Measurements from ENCODE around the gene EPB41. TPM values are rescaled to one million over a fixed set of nuclear protein-coding genes. Genes with fewer than 3 reads are reported as not detected.
A peak's percentile ranks its signal among the peaks of the same experiment; 100 is the strongest.

Gene EPB41
- total RNA-seq, 1 experiment from 2014 or later, result 17.3 TPM

GRCh38 chr1:28887419-28887834 is 26.9 kb upstream of the EPB41 start:
- Histone ChIP-seq H3K36me3 (ENCODE audit: insufficient read depth, low read length) (no peaks in the 10 kb centered on the region), H3K4me2 (ENCODE audit: low read depth, low read length, poor library complexity, severe bottlenecking) (peak overlapping the region; percentile 97), H3K9me2 (replicated peaks; ENCODE audit: insufficient read depth, low read length) (no peaks in the 10 kb centered on the region), H3K9me3 (ENCODE audit: low read length) (no peaks in the 10 kb centered on the region), H3K9ac (ENCODE audit: low read length) (peak overlapping the region; percentile 79), H3K4me3 (ENCODE audit: low read length) (peak overlapping the region; percentile 75), H3K79me2 (ENCODE audit: low read length) (no peaks in the 10 kb centered on the region), H3K27me3 (ENCODE audit: low read length) (no peaks in the 10 kb centered on the region), H2AFZ (ENCODE audit: low read length) (peak overlapping the region; percentile 96), H3K27ac (ENCODE audit: low read length) (no peak overlapping the region), H3K4me1 (ENCODE audit: low read length) (peaks cover 31% of the 10 kb centered on the region), H4K20me1 (ENCODE audit: insufficient read depth, low read depth, low read length) (no peaks in the 10 kb centered on the region)
- peak; percentile 43 for DNase-seq

GRCh38 chr1:28887835-28888682 is 26.3 kb upstream of the EPB41 start:
- no peak overlapping the region for H3K27ac ChIP-seq (ENCODE audit: low read length)
- H3K36me3 ChIP-seq (ENCODE audit: insufficient read depth, low read length), result no peaks in the 10 kb centered on the region
- H3K79me2 ChIP-seq (ENCODE audit: low read length), result no peaks in the 10 kb centered on the region
- H3K9me3 ChIP-seq (ENCODE audit: low read length), result no peaks in the 10 kb centered on the region
- H3K4me1 ChIP-seq (ENCODE audit: low read length), result peaks cover 31% of the 10 kb centered on the region
- H3K4me3 ChIP-seq (ENCODE audit: low read length), result peak overlapping the region; percentile 75
- peak overlapping the region; percentile 79 for H3K9ac ChIP-seq (ENCODE audit: low read length)
- H3K27me3 ChIP-seq (ENCODE audit: low read length), result no peaks in the 10 kb centered on the region
- H2AFZ ChIP-seq (ENCODE audit: low read length), result peak overlapping the region; percentile 96; the same call in 1 of the 2 replicates
- no peaks in the 10 kb centered on the region for H3K9me2 ChIP-seq (replicated peaks; ENCODE audit: insufficient read depth, low read length)
- H4K20me1 ChIP-seq (ENCODE audit: insufficient read depth, low read depth, low read length), result no peaks in the 10 kb centered on the region
- no peak for DNase-seq
- peak overlapping the region; percentile 97 for H3K4me2 ChIP-seq (ENCODE audit: low read depth, low read length, poor library complexity, severe bottlenecking)

- Histone ChIP-seq H3K9me3 (ENCODE audit: low read length) (no peaks in the 10 kb centered on the region), H3K27me3 (ENCODE audit: low read length) (no peaks in the 10 kb centered on the region), H3K27ac (ENCODE audit: low read length) (no peak overlapping the region), H3K4me2 (ENCODE audit: low read depth, low read length, poor library complexity, severe bottlenecking) (no peak overlapping the region), H2AFZ (ENCODE audit: low read length) (no peak overlapping the region), H3K4me1 (ENCODE audit: low read length) (peaks cover 25% of the 10 kb centered on the region), H3K4me3 (ENCODE audit: low read length) (no peak overlapping the region), H3K9ac (ENCODE audit: low read length) (no peak overlapping the region), H3K79me2 (ENCODE audit: low read length) (no peaks in the 10 kb centered on the region), H3K36me3 (ENCODE audit: insufficient read depth, low read length) (no peaks in the 10 kb centered on the region), H4K20me1 (ENCODE audit: insufficient read depth, low read depth, low read length) (no peaks in the 10 kb centered on the region), H3K9me2 (replicated peaks; ENCODE audit: insufficient read depth, low read length) (no peaks in the 10 kb centered on the region)
- DNase-seq, result no peak
These were observed 25.5 kb upstream of the EPB41 start for GRCh38 chr1:28888915-28889314.

GRCh38 chr1:28889357-28889756 is 25.0 kb upstream of the EPB41 start:
- Histone ChIP-seq H2AFZ (ENCODE audit: low read length) (no peak overlapping the region), H3K9me2 (replicated peaks; ENCODE audit: insufficient read depth, low read length) (no peaks in the 10 kb centered on the region), H3K9ac (ENCODE audit: low read length) (no peak overlapping the region), H3K4me1 (ENCODE audit: low read length) (peaks cover 20% of the 10 kb centered on the region), H3K4me3 (ENCODE audit: low read length) (no peak overlapping the region), H3K27me3 (ENCODE audit: low read length) (no peaks in the 10 kb centered on the region), H3K27ac (ENCODE audit: low read length) (no peak overlapping the region), H3K36me3 (ENCODE audit: insufficient read depth, low read length) (no peaks in the 10 kb centered on the region), H4K20me1 (ENCODE audit: insufficient read depth, low read depth, low read length) (no peaks in the 10 kb centered on the region), H3K9me3 (ENCODE audit: low read length) (no peaks in the 10 kb centered on the region), H3K4me2 (ENCODE audit: low read depth, low read length, poor library complexity, severe bottlenecking) (no peak overlapping the region), H3K79me2 (ENCODE audit: low read length) (no peaks in the 10 kb centered on the region)
- DNase-seq, result no peak

- H3K9ac ChIP-seq (ENCODE audit: low read length), result no peak overlapping the region
- H4K20me1 ChIP-seq (ENCODE audit: insufficient read depth, low read depth, low read length), result no peaks in the 10 kb centered on the region
- no peak overlapping the region for H3K27ac ChIP-seq (ENCODE audit: low read length)
- H3K9me2 ChIP-seq (replicated peaks; ENCODE audit: insufficient read depth, low read length), result no peaks in the 10 kb centered on the region
- no peaks in the 10 kb centered on the region for H3K36me3 ChIP-seq (ENCODE audit: insufficient read depth, low read length)
- H3K4me2 ChIP-seq (ENCODE audit: low read depth, low read length, poor library complexity, severe bottlenecking), result no peak overlapping the region
- no peak overlapping the region for H3K4me3 ChIP-seq (ENCODE audit: low read length)
- no peaks in the 10 kb centered on the region for H3K27me3 ChIP-seq (ENCODE audit: low read length)
- no peaks in the 10 kb centered on the region for H3K9me3 ChIP-seq (ENCODE audit: low read length)
- peaks cover 9% of the 10 kb centered on the region for H3K4me1 ChIP-seq (ENCODE audit: low read length)
- DNase-seq, result no peak
- no peaks in the 10 kb centered on the region for H3K79me2 ChIP-seq (ENCODE audit: low read length)
- no peak overlapping the region for H2AFZ ChIP-seq (ENCODE audit: low read length)
These were observed 23.9 kb upstream of the EPB41 start for GRCh38 chr1:28890435-28890834.

GRCh38 chr1:28890836-28891235 is 23.5 kb upstream of the EPB41 start:
- Histone ChIP-seq H3K9me3 (ENCODE audit: low read length) (no peaks in the 10 kb centered on the region), H3K27me3 (ENCODE audit: low read length) (no peaks in the 10 kb centered on the region), H3K4me2 (ENCODE audit: low read depth, low read length, poor library complexity, severe bottlenecking) (no peak overlapping the region), H4K20me1 (ENCODE audit: insufficient read depth, low read depth, low read length) (no peaks in the 10 kb centered on the region), H3K36me3 (ENCODE audit: insufficient read depth, low read length) (no peaks in the 10 kb centered on the region), H3K79me2 (ENCODE audit: low read length) (no peaks in the 10 kb centered on the region), H2AFZ (ENCODE audit: low read length) (no peak overlapping the region), H3K27ac (ENCODE audit: low read length) (no peak overlapping the region), H3K4me3 (ENCODE audit: low read length) (no peak overlapping the region), H3K9ac (ENCODE audit: low read length) (no peak overlapping the region), H3K9me2 (replicated peaks; ENCODE audit: insufficient read depth, low read length) (no peaks in the 10 kb centered on the region), H3K4me1 (ENCODE audit: low read length) (peaks cover 9% of the 10 kb centered on the region)
- DNase-seq, result no peak

- H3K9ac ChIP-seq (ENCODE audit: low read length), result no peak overlapping the region
- no peak overlapping the region for H2AFZ ChIP-seq (ENCODE audit: low read length)
- H3K27ac ChIP-seq (ENCODE audit: low read length), result no peak overlapping the region
- no peaks in the 10 kb centered on the region for H3K27me3 ChIP-seq (ENCODE audit: low read length)
- H3K36me3 ChIP-seq (ENCODE audit: insufficient read depth, low read length), result no peaks in the 10 kb centered on the region
- no peaks in the 10 kb centered on the region for H3K9me2 ChIP-seq (replicated peaks; ENCODE audit: insufficient read depth, low read length)
- H3K9me3 ChIP-seq (ENCODE audit: low read length), result no peaks in the 10 kb centered on the region
- H3K79me2 ChIP-seq (ENCODE audit: low read length), result no peaks in the 10 kb centered on the region
- no peak overlapping the region for H3K4me3 ChIP-seq (ENCODE audit: low read length)
- DNase-seq, result no peak
- no peaks in the 10 kb centered on the region for H4K20me1 ChIP-seq (ENCODE audit: insufficient read depth, low read depth, low read length)
- H3K4me1 ChIP-seq (ENCODE audit: low read length), result peaks cover 9% of the 10 kb centered on the region
- H3K4me2 ChIP-seq (ENCODE audit: low read depth, low read length, poor library complexity, severe bottlenecking), result no peak overlapping the region
These were observed 23.1 kb upstream of the EPB41 start for GRCh38 chr1:28891256-28891655.

GRCh38 chr1:28893403-28894102 is 20.8 kb upstream of the EPB41 start:
- Histone ChIP-seq H3K9me3 (ENCODE audit: low read length) (no peaks in the 10 kb centered on the region), H3K79me2 (ENCODE audit: low read length) (no peaks in the 10 kb centered on the region), H3K36me3 (ENCODE audit: insufficient read depth, low read length) (no peaks in the 10 kb centered on the region), H3K4me3 (ENCODE audit: low read length) (no peak overlapping the region), H3K9ac (ENCODE audit: low read length) (no peak overlapping the region), H3K27me3 (ENCODE audit: low read length) (no peaks in the 10 kb centered on the region), H3K4me2 (ENCODE audit: low read depth, low read length, poor library complexity, severe bottlenecking) (no peak overlapping the region), H3K4me1 (ENCODE audit: low read length) (no peaks in the 10 kb centered on the region), H3K27ac (ENCODE audit: low read length) (no peak overlapping the region), H2AFZ (ENCODE audit: low read length) (no peak overlapping the region), H4K20me1 (ENCODE audit: insufficient read depth, low read depth, low read length) (no peaks in the 10 kb centered on the region), H3K9me2 (replicated peaks; ENCODE audit: insufficient read depth, low read length) (no peaks in the 10 kb centered on the region)
- DNase-seq, result peak; percentile 77

Data from Karpas-422 (cell line).